NCI-H524 (cell line): Measurements from ENCODE around the gene LONP2.
"Not testable (repeated sequence)": the region's sequence is repeated elsewhere in the genome, so short reads cannot be mapped to it uniquely, and the experiment has no call there.

Experiments
- DNase-seq, 2 experiments: peaks; one replicate each; lab custom pipeline; 2025; lab: John Stamatoyannopoulos, UW

The LONP2 gene

GRCh38 chr16:48292452-48292851, 48.4 kb downstream of the LONP2 start:
- no peak for DNase-seq

DNA sequence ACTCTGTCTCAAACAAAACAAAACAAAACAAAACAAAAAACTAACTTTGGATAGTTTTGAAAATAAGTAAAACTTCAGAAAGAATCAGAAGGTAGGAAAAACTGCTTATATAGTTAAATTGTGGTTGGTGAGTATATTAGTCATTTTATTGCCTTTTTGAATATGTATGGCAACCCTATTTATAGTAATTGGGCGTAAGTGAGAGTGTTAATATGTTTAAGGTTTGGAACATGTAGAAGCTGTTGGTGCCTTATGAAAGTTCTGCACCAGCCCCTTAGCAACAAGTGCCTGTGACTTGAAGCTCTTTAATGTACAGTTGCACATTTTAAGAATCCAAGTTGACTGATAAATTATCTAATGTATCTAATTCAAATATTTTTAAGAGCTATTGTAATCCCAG, 50.6 kb downstream of the LONP2 start:
- no peak for DNase-seq

GRCh38 chr16:48295488-48296281, 51.6 kb downstream of the LONP2 start:
- DNase-seq, result no peak

GRCh38 chr16:48299471-48299870, 55.4 kb downstream of the LONP2 start:
- DNase-seq, result no peak

DNA sequence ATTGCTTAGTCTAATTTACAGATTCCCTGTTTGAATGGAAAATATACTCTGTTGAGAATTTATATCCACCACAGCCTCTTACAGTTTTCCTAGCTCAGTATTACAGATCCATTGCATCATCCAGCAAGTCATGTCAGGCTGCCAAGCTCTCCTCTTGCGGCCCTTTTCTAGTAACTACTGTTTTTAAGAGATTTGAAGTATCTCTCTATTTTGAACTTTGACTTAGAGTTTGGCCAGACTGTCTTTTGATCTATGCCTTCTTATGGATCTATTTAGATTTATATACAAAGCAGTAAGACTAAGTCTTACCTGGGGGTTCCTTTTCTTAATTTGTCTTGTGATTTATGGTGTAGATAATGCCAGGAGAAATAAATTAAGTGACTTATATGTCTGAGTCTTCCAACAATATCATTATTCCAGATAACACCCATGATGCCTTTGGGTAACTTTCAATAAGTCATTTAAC, 56.3 kb downstream of the LONP2 start:
- DNase-seq, result no peak

DNA sequence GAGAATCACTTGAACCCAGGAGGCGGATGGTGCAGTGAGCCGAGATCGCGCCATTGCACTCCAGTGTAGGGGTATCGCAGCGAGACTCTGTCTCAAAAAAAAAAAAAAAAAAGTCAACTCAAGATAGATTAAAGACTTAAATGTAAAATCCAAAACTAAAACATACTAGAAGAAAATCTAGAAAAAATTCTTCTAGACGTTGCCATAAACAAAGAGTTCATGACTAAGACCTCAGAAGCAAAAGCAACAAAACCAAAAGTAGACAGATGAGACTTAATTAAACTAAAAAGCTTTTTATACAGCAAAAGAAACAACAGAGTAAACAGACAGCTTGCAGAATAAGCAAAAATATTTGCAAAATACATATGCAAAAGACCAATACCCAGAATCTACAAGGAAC, 64.4 kb downstream of the LONP2 start:
- no peak for DNase-seq

GRCh38 chr16:48310908-48311641, 67.0 kb downstream of the LONP2 start:
- no peak for DNase-seq

GRCh38 chr16:48313905-48314304, 69.8 kb downstream of the LONP2 start:
- DNase-seq, result not testable (repeated sequence)

- DNase-seq, result no peak
These were observed 72.9 kb downstream of the LONP2 start for GRCh38 chr16:48317026-48317425.

GRCh38 chr16:48317614-48318315, 73.7 kb downstream of the LONP2 start:
- no peak for DNase-seq

DNA sequence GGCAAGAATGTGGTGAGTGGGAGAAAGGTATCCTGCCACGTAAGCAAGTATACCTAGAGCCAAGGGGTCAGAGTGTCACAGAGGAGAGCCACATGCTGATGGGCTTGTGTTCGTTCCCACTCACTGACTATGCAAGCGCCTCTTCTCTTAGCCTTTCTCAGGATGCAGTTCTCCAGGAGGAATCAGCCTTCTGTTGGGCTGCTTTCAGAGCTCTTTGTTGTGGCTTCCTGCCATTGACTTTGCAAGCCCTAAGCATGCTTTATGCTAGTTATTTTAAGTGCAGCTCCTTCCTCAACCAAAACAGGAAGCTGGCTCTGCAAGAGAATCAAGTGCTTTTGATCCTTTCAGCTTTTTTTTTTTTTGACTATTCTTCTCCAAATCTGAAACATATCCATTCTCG, 74.5 kb downstream of the LONP2 start:
- no peak for DNase-seq

DNA sequence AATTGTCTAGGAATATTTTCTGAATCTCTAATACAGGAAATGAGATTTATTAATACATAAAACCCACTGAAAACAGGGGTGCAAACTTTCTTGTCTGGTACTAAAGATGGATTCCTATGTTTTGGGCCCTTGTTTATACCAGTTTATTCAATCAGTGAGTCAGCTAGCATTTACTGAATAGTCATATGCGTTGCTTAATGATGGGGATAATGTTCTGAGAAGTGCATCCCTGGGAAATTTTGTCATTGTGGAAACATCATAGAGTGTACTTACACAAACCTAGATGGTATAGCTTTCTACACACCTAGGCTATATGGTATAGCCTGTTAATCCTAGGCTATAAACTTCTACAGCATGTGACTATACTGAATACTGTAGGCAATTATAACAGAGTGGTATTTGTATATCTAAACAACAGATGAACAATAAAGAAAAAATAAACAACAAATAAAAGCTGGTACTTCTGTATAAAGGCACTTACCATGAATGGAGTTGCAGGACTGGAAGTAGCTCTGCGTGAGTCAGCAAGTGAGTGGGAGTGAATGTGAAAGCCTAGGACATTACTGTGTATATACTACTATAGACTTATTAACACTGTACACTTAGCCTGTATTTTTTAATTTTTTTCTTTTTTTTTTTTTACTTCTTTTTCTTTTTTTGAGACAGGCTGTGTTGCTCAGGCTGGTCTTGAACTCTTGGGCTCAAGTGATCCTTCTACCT, 77.4 kb downstream of the LONP2 start:
- DNase-seq, result no peak

GRCh38 chr16:48323783-48324775, 80.0 kb downstream of the LONP2 start:
- DNase-seq, result no peak

DNA sequence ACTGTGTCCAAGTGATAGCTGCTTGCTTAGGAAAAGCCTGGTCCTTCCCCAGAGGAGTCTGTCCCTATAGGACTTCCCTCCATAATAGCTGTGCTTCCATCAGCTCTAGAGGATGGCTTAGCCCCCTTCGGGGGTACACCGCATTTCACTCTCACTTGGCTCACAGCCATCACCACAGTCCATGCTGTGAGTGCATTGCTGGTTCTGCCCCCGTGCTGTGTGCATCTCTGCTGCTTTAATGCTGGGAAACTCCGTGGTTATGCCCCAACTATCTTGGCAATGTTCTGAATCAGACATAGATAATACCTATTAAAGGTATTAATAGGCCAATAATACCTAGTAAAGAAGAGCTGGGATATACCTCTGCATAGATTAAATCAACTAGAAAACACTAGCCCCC, 82.8 kb downstream of the LONP2 start:
- no peak for DNase-seq

DNA sequence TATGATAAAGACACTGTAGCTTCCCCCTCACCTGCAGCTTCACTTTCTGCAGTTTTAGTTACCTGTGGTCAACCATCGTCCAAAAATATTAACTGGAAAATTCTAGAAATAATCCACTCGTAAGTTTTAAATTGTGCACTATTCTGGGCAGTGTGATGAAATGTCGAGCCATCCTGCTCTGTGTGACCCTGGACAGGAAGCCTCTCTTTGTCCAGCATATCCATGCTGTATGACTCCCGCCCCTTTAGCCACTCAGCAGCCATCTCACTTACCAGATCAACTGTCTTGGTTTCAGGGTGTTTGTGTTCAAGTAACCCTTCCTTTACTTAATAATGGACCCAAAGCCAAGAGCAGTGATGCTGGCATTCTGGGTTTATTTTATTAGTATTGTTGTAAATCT, 85.0 kb downstream of the LONP2 start:
- no peak for DNase-seq

GRCh38 chr16:48330189-48330840, 86.2 kb downstream of the LONP2 start:
- no peak for DNase-seq

DNA sequence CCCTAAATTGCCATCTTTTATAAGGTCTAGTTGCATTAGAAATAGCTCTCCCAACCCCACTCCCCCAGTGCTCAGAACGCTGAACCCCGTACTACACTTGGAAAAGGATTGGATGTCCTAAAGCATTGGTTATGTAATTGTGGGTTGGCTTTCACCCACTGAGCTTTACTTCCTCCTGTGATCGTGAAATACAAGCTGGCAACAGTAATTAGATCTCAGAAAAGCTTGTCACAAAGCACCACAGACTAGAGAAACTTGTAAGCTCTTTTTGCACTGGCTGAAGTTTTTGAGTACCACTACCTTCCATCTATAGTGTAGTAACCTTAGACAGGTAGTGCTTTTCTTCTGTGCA, 86.7 kb downstream of the LONP2 start:
- DNase-seq, result no peak

GRCh38 chr16:48332978-48333377, 88.9 kb downstream of the LONP2 start:
- DNase-seq, result no peak

- DNase-seq, result no peak
These were observed 90.2 kb downstream of the LONP2 start for GRCh38 chr16:48334325-48334724.

- no peak for DNase-seq
These were observed 91.9 kb downstream of the LONP2 start for GRCh38 chr16:48335961-48336360.
